BJ (cell line): ENCODE data around the gene CCDC192. TPM values are rescaled to one million over a fixed set of nuclear protein-coding genes. Genes with fewer than 3 reads are reported as not detected.

ENCODE experiments used
- CTCF ChIA-PET: fragments of 350-600 bp; formaldehyde crosslinking; extraction: SDS; loops from one replicate; lab custom pipeline; 2021; ENCODE audit warnings: antibody characterized with exemption, inconsistent platforms; lab: Yijun Ruan, JAX
- POLR2A ChIA-PET: fragments of 300-600 bp; sonication (Branson Sonifier 250); formaldehyde crosslinking; extraction: SDS; loops from one replicate; lab custom pipeline; 2021; ENCODE audit warnings: antibody characterized with exemption; lab: Charles Lee
- DNase-seq: peaks from one replicate; pipeline ENCODE4 v3.0.0-alpha.2; 2011; ENCODE audit warnings: low read depth
- H3K27me3 ChIP-seq: 2 replicates; pipeline ENCODE4 v1.6.0; 2011; ENCODE audit warnings: low read length; ENCODE audit not compliant: control insufficient read depth, insufficient read depth
- H3K36me3 ChIP-seq: 2 replicates; pipeline ENCODE4 v1.5.1; 2011; ENCODE audit warnings: low read length; ENCODE audit not compliant: control insufficient read depth, insufficient read depth
- H3K4me3 ChIP-seq: 2 replicates; pipeline ENCODE4 v1.5.1; 2011; ENCODE audit warnings: low read depth, mild to moderate bottlenecking, control low read depth, low read length
- polyA plus RNA-seq: library from polyadenylated mRNA; depleted of rRNA; stranded (reverse); fragments of >200 nt; gene quantifications from 2 replicates; pipeline ENCODE4 v1.2.3, GENCODE V29; 2011
- TF ChIP-seq, protein P1 (sequence below): IDR thresholded peaks from 2 replicates; pipeline ENCODE4 v1.5.1; 2011; ENCODE audit warnings: low read depth, mild to moderate bottlenecking, control low read depth, inconsistent platforms, low read length, moderate library complexity; ENCODE audit not compliant: insufficient read depth

The CCDC192 gene
- polyA plus RNA-seq, 1 experiment = not detected

DNA sequence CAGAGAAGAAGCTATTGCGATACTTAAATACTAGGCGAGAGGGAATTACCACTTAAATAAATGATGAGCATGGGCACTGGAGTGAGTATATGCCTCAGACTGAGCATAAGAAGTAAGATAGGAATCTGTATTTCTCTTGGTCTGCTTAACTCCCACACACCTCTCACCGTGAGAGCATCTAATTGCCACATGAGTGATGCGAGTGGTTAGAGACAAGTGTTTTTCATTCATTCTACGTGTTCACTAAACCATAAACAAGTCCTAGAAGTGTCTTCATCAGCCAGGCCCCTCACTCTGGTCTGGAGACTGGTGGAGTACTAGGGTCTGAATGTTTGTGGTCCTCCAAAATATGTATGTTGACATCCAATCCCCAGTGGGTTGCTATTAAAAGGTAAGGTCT, 230.2 kb downstream of the CCDC192 start:
- ChIA-PET POLR2A (no interaction called here), CTCF (no interaction called here)
- DNase-seq = no peak
- TF ChIP-seq, protein P1, sequence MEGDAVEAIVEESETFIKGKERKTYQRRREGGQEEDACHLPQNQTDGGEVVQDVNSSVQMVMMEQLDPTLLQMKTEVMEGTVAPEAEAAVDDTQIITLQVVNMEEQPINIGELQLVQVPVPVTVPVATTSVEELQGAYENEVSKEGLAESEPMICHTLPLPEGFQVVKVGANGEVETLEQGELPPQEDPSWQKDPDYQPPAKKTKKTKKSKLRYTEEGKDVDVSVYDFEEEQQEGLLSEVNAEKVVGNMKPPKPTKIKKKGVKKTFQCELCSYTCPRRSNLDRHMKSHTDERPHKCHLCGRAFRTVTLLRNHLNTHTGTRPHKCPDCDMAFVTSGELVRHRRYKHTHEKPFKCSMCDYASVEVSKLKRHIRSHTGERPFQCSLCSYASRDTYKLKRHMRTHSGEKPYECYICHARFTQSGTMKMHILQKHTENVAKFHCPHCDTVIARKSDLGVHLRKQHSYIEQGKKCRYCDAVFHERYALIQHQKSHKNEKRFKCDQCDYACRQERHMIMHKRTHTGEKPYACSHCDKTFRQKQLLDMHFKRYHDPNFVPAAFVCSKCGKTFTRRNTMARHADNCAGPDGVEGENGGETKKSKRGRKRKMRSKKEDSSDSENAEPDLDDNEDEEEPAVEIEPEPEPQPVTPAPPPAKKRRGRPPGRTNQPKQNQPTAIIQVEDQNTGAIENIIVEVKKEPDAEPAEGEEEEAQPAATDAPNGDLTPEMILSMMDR = no peak
- Histone ChIP-seq H3K36me3 (no peaks in the 10 kb centered on the region), H3K4me3 (no peak overlapping the region), H3K27me3 (no peaks in the 10 kb centered on the region)

DNA sequence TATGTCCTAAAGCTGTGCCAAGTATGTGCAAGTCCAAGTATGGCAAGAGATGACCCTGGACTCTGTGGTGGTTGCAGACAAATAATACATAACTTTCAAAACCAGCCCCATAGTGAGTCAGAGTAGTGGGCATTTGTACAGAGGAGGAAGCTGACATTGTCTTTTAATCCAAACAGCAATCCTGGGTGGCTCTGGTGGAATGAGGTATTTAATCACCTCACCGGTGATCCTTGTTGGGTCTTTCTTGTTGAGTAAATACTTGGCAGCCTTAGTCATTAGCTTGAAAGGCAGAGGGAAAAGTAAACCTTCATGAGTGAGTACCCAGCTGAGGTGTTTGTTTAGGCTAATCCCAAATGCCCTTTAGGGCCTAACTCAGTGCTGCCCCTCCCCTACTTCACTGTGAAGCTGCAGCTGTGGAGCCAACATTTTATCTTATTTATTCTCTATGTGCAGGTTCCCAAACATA, 231.6 kb downstream of the CCDC192 start:
- CTCF ChIA-PET = no interaction called here
- Histone ChIP-seq H3K4me3 (no peak overlapping the region), H3K36me3 (no peaks in the 10 kb centered on the region), H3K27me3 (no peaks in the 10 kb centered on the region)
- no peak for DNase-seq
- POLR2A ChIA-PET = interaction anchor here (0.6 kb wide), 1 partner anchor 377 kb away, joined by 3 read pairs; no protein-coding TSS in a partner anchor
- TF ChIP-seq, protein P1 = no peak

- TF ChIP-seq, protein P1 = no peak
- no peak for DNase-seq
- POLR2A ChIA-PET = no interaction called here
- Histone ChIP-seq H3K27me3 (no peaks in the 10 kb centered on the region), H3K4me3 (no peak overlapping the region), H3K36me3 (no peaks in the 10 kb centered on the region)
- CTCF ChIA-PET = no interaction called here
Observed at GRCh38 chr5:127935398-127935797, 232.2 kb downstream of the CCDC192 start.

DNA sequence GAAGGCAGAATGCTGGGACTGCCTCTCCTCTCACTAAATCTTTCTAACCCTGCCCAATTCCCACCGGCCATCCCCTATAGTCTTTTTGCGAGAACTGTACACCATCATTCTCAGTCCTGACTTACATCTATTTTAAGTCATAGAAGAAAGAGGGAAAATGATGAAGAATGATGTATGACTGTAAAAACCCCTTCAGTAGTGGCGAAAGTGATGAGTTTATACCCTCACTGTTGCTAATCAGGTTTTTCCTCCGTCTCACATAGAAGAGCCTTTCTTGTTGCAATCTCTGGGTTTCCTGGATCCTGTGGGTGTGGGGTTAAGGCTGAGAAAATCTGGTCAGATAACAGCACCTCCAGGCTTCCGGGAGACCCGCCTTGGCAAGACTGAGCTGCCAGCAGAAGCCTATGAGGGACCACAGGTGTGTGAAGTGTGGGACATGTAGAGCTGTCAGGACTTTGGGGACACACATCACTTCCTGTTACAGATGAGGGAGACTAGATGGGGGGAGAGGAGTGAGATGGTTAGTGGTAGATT, 233.3 kb downstream of the CCDC192 start:
- DNase-seq = no peak
- ChIA-PET POLR2A (no interaction called here), CTCF (no interaction called here)
- H3K4me3 ChIP-seq = no peak overlapping the region
- H3K27me3 ChIP-seq = no peaks in the 10 kb centered on the region
- H3K36me3 ChIP-seq = no peaks in the 10 kb centered on the region
- TF ChIP-seq, protein P1 = no peak

DNA sequence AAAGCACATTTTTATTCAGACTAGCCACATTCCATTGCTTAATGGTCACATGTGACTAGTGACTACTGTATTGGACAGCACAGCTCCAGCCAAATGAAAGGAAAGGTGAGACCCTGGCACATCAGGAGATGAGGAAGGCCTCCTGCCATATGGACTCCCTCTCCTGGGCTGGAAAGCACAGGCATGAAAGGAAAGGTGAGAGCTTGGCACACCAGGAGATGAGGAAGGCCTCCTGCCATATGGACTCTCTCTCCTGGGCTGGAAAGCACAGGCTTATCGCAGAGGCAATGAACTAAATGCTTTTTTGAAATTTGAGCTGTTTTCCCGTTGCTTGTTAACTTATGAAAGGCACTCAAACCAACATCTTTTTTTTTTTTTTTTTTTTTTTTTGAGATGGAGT, 235.6 kb downstream of the CCDC192 start:
- ChIA-PET POLR2A (no interaction called here), CTCF (interaction anchor here (0.7 kb wide), 1 partner anchor 28 kb away, joined by 4 read pairs; no protein-coding TSS in a partner anchor)
- Histone ChIP-seq H3K27me3 (no peaks in the 10 kb centered on the region), H3K36me3 (no peaks in the 10 kb centered on the region), H3K4me3 (no peak overlapping the region)
- DNase-seq = no peak
- TF ChIP-seq, protein P1 = no peak
